ENCODE measurements around the gene DIPK1C.
"Not testable (repeated sequence)": the region's sequence is repeated elsewhere in the genome, so short reads cannot be mapped to it uniquely, and the experiment has no call there.

The DIPK1C gene

GRCh38 chr18:74457043-74457724 lies at the start of gene DIPK1C:
DIPK1C (minus strand) TSS chr18:74457308; CDS start chr18:74457259, 49 bp downstream.
- H3K27ac Mint-ChIP-seq: no peak within 1 kb of the TSS
- H3K27me3 Mint-ChIP-seq: peaks cover 40% of the 10 kb centered on the region
- no peaks in the 10 kb centered on the region for H3K9me3 Mint-ChIP-seq
- H3K4me1 Mint-ChIP-seq (ENCODE audit: low read depth): peaks cover 10% of the 10 kb centered on the region
- H3K4me3 Mint-ChIP-seq: peak within 1 kb of the TSS; percentile 78
- no peaks in the 10 kb centered on the region for H3K36me3 Mint-ChIP-seq (ENCODE audit: low read depth)

GRCh38 chr18:74506448-74507084 lies 49.5 kb upstream of the DIPK1C start:
- peaks cover 67% of the 10 kb centered on the region for H3K36me3 Mint-ChIP-seq (ENCODE audit: low read depth)

GRCh38 chr18:74505776-74506175 lies 48.7 kb upstream of the DIPK1C start:
- H3K27ac Mint-ChIP-seq: no peak overlapping the region
- H3K36me3 Mint-ChIP-seq (ENCODE audit: low read depth): peaks cover 71% of the 10 kb centered on the region
- H3K4me3 Mint-ChIP-seq: no peak overlapping the region
- H3K9me3 Mint-ChIP-seq: no peaks in the 10 kb centered on the region
- no peaks in the 10 kb centered on the region for H3K27me3 Mint-ChIP-seq
- peaks cover 7% of the 10 kb centered on the region for H3K4me1 Mint-ChIP-seq (ENCODE audit: low read depth)

More at GRCh38 chr18:74506448-74507084, 49.5 kb upstream of the DIPK1C start:
- no peaks in the 10 kb centered on the region for H3K9me3 Mint-ChIP-seq
- no peak overlapping the region for H3K27ac Mint-ChIP-seq
- H3K27me3 Mint-ChIP-seq: no peaks in the 10 kb centered on the region
- no peak overlapping the region for H3K4me3 Mint-ChIP-seq
- H3K4me1 Mint-ChIP-seq (ENCODE audit: low read depth): no peaks in the 10 kb centered on the region

- peaks cover 32% of the 10 kb centered on the region for H3K4me1 Mint-ChIP-seq (ENCODE audit: low read depth)
- peaks cover 59% of the 10 kb centered on the region for H3K36me3 Mint-ChIP-seq (ENCODE audit: low read depth)
- H3K27me3 Mint-ChIP-seq: no peaks in the 10 kb centered on the region
- no peak overlapping the region for H3K27ac Mint-ChIP-seq
- H3K9me3 Mint-ChIP-seq: no peaks in the 10 kb centered on the region
- no peak overlapping the region for H3K4me3 Mint-ChIP-seq
Observed at GRCh38 chr18:74503137-74503536, 46.0 kb upstream of the DIPK1C start.

- Mint-ChIP-seq H3K27me3 (no peaks in the 10 kb centered on the region), H3K4me1 (ENCODE audit: low read depth) (peaks cover 46% of the 10 kb centered on the region), H3K4me3 (peak overlapping the region; percentile 4), H3K9me3 (no peaks in the 10 kb centered on the region), H3K27ac (peak overlapping the region; percentile 83), H3K36me3 (ENCODE audit: low read depth) (peaks cover 53% of the 10 kb centered on the region)
Observed at GRCh38 chr18:74501386-74501785, 44.3 kb upstream of the DIPK1C start.

- Mint-ChIP-seq H3K4me1 (ENCODE audit: low read depth) (peaks cover 49% of the 10 kb centered on the region), H3K27ac (peak overlapping the region; percentile 83), H3K4me3 (peak overlapping the region; percentile 99), H3K36me3 (ENCODE audit: low read depth) (peaks cover 52% of the 10 kb centered on the region)
- not testable (repeated sequence) for H3K9me3 Mint-ChIP-seq, H3K27me3 Mint-ChIP-seq
Observed at GRCh38 chr18:74500774-74501173, 43.7 kb upstream of the DIPK1C start.

- Mint-ChIP-seq H3K9me3 (no peaks in the 10 kb centered on the region), H3K27ac (peak overlapping the region; percentile 83), H3K27me3 (no peaks in the 10 kb centered on the region), H3K4me1 (ENCODE audit: low read depth) (peaks cover 53% of the 10 kb centered on the region), H3K36me3 (ENCODE audit: low read depth) (peaks cover 48% of the 10 kb centered on the region), H3K4me3 (peak overlapping the region; percentile 99)
Observed at GRCh38 chr18:74500372-74500771, 43.3 kb upstream of the DIPK1C start.

GRCh38 chr18:74499633-74500032 lies 42.5 kb upstream of the DIPK1C start:
- H3K4me1 Mint-ChIP-seq (ENCODE audit: low read depth): peaks cover 54% of the 10 kb centered on the region
- no peaks in the 10 kb centered on the region for H3K9me3 Mint-ChIP-seq
- peak overlapping the region; percentile 99 for H3K27ac Mint-ChIP-seq
- H3K4me3 Mint-ChIP-seq: peak overlapping the region; percentile 99
- H3K36me3 Mint-ChIP-seq (ENCODE audit: low read depth): peaks cover 46% of the 10 kb centered on the region
- H3K27me3 Mint-ChIP-seq: no peaks in the 10 kb centered on the region

- peaks cover 43% of the 10 kb centered on the region for H3K36me3 Mint-ChIP-seq (ENCODE audit: low read depth)
- peaks cover 55% of the 10 kb centered on the region for H3K4me1 Mint-ChIP-seq (ENCODE audit: low read depth)
- H3K27ac Mint-ChIP-seq: peak overlapping the region; percentile 99
Observed at GRCh38 chr18:74498712-74499627, 41.9 kb upstream of the DIPK1C start.

GRCh38 chr18:74497778-74498177 lies 40.7 kb upstream of the DIPK1C start:
- Mint-ChIP-seq H3K9me3 (no peaks in the 10 kb centered on the region), H3K4me3 (peak overlapping the region; percentile 99), H3K4me1 (ENCODE audit: low read depth) (peaks cover 60% of the 10 kb centered on the region), H3K27me3 (no peaks in the 10 kb centered on the region), H3K27ac (peak overlapping the region; percentile 99), H3K36me3 (ENCODE audit: low read depth) (peaks cover 34% of the 10 kb centered on the region)

More at GRCh38 chr18:74498712-74499627, 41.9 kb upstream of the DIPK1C start:
- Mint-ChIP-seq H3K4me3 (peak overlapping the region; percentile 99), H3K9me3 (no peaks in the 10 kb centered on the region), H3K27me3 (no peaks in the 10 kb centered on the region)

GRCh38 chr18:74497324-74497676 lies 40.2 kb upstream of the DIPK1C start:
- H3K36me3 Mint-ChIP-seq (ENCODE audit: low read depth): peaks cover 30% of the 10 kb centered on the region
- peaks cover 60% of the 10 kb centered on the region for H3K4me1 Mint-ChIP-seq (ENCODE audit: low read depth)
- no peaks in the 10 kb centered on the region for H3K9me3 Mint-ChIP-seq
- H3K4me3 Mint-ChIP-seq: peak overlapping the region; percentile 99
- no peaks in the 10 kb centered on the region for H3K27me3 Mint-ChIP-seq
- peak overlapping the region; percentile 99 for H3K27ac Mint-ChIP-seq

- Mint-ChIP-seq H3K4me1 (ENCODE audit: low read depth) (peaks cover 60% of the 10 kb centered on the region), H3K36me3 (ENCODE audit: low read depth) (peaks cover 24% of the 10 kb centered on the region), H3K9me3 (no peaks in the 10 kb centered on the region), H3K27me3 (no peaks in the 10 kb centered on the region), H3K27ac (peak overlapping the region; percentile 99), H3K4me3 (peak overlapping the region; percentile 99)
Observed at GRCh38 chr18:74496508-74497323, 39.6 kb upstream of the DIPK1C start.

GRCh38 chr18:74495581-74496507 lies 38.7 kb upstream of the DIPK1C start, which contains the start of gene CNDP2:
CNDP2 (plus strand) TSS chr18:74496363; CDS start chr18:74499974, 3,611 bp downstream.
- Mint-ChIP-seq H3K27ac (peak within 1 kb of the TSS; percentile 99), H3K4me3 (peak within 1 kb of the TSS; percentile 99), H3K9me3 (no peaks in the 10 kb centered on the region), H3K27me3 (no peaks in the 10 kb centered on the region), H3K36me3 (ENCODE audit: low read depth) (peaks cover 17% of the 10 kb centered on the region), H3K4me1 (ENCODE audit: low read depth) (peaks cover 53% of the 10 kb centered on the region)
